Colon (tissue), 2 donors: ENCODE results near the gene PPM1H.

Experiments used
- FAIRE-seq: peaks from 2 replicates; lab custom pipeline; 2012; peaks lifted over from hg19 to GRCh38; lab: Jason Lieb, UNC
- donor health status: control.
- donor health status: control.

PPM1H gene

DNA sequence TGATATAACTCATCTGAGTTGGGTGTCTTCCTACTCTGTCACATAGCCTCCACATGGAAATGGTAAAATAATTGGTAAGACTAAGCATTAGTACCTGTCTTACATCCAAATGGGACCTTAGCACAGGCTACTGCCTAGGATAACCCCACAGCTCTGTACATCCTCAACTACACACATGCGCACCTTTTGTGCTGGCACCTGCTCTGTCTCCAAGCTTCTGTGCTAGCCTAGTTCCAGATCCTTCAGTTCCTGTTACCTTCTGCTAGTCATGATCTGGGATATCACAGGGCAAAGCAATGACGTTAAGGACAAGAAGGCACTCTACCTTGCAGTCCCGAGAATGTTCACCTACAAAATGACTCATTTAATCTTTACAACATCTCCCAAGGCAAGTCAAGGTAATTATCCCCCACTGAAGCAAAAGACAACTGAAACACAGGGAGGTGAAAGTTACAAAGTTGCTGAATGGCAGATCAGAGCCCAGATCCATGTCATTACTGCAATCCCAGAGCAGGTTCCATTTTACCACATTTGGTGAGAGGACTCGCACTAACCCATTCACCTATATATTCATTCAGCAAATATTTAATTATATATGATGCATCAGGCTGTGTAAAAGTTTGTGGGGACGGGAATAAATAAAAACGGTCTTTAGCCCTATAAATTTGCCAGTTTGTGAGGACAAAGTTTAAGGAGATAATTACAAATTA lies 61.7 kb downstream of the PPM1H start:
- FAIRE-seq = no peak

GRCh38 chr12:62868820-62869219 lies 66.1 kb downstream of the PPM1H start:
- no peak for FAIRE-seq

DNA sequence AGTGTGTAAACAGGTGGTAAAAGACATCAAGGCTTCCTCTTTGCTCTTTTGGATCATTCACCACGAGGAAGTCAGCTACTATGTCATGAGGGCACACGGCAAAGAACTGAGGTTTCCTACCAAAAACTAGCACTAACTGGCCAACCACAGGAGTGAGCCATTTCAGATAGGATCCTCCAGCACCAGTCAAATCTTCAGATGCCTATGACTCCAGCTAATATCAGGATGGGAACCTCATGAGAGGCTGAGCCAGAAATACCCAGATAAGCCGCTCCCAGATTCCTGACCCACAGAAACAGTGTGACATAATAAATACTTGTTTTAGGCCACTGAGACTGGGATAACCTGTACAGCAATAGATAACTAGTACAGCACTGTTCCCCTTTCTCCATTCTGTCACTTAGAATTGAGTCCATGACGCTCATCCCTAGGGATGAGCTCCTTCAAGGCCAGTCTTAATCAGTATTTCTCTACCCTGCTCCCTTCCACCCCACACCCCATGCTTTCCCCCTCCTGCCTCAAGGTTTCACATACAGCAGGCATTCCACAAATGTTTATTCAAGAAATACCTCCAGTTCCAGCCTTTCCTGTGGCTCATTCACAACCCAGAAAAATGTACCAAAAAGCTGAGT lies 68.4 kb downstream of the PPM1H start:
- no peak for FAIRE-seq

DNA sequence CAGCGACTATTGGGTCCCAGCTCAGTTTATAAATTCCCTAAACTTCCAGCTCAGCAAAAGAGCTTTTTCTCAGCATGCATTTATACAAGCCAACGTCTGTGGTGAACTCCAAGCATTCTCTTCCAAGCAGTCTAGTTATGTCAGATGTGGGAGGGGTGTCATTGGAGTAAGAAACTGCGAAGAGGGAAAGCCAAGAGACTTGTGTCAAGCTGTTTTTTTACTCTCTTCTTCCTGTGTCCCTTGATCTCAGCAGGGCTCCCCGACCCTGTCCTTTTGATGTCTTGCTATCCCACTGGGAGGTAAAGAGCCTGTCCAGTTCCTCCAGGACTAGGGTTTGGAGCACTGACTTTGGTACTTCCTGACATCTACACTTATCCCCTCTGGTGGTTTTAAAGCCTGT lies 69.0 kb downstream of the PPM1H start:
- FAIRE-seq = no peak

- no peak for FAIRE-seq
Observed at GRCh38 chr12:62865065-62865464, 69.9 kb downstream of the PPM1H start.

GRCh38 chr12:62862259-62862881 lies 72.6 kb downstream of the PPM1H start:
- no peak for FAIRE-seq

DNA sequence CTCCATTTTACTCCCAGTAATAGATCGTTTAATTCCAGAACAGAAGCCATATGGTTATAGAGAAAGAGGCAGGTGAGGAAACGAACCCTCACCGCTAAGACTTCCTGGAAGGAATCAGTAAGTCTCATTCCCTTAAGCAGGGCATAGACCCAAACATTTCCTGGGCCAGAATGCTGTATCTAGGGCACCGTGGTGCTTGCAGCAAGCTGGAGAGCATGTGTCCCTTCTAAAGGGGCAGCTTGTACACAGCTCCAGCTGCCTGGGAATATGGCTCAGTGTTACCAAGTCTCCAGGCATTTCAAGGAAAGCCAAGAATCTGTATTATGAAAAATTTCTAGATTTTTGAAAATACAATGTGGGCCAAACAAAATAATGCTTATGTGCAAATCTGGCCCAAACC lies 73.4 kb downstream of the PPM1H start:
- FAIRE-seq = no peak

GRCh38 chr12:62860501-62861411 lies 74.2 kb downstream of the PPM1H start:
- FAIRE-seq = no peak

GRCh38 chr12:62860020-62860419 lies 74.9 kb downstream of the PPM1H start:
- FAIRE-seq = no peak

- no peak for FAIRE-seq
Observed at GRCh38 chr12:62859321-62859737, 75.6 kb downstream of the PPM1H start.

- FAIRE-seq = no peak
Observed at GRCh38 chr12:62856454-62856853, 78.5 kb downstream of the PPM1H start.

- FAIRE-seq = no peak
Observed at GRCh38 chr12:62854024-62854423, 80.9 kb downstream of the PPM1H start.

DNA sequence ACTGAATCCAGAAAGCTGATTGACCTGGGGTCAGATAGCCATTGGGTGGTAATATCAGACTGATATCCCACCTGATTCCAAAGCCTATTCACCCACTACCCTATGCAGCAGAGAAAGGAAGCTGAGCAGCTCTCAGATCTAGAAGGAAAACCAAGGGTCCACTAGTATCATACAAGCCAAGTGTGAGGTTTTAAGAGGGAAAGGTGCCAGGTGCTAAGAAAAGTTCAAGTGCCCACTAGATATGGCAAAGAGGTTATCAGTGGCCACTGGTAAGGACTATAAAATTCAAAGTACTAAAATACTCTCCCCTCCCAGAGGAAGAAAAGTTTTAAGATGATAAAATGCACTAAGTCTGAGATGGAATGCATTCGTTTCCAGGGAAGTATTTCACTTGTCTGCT lies 85.6 kb downstream of the PPM1H start:
- no peak for FAIRE-seq

- no peak for FAIRE-seq
Observed at GRCh38 chr12:62848418-62848817, 86.5 kb downstream of the PPM1H start.

DNA sequence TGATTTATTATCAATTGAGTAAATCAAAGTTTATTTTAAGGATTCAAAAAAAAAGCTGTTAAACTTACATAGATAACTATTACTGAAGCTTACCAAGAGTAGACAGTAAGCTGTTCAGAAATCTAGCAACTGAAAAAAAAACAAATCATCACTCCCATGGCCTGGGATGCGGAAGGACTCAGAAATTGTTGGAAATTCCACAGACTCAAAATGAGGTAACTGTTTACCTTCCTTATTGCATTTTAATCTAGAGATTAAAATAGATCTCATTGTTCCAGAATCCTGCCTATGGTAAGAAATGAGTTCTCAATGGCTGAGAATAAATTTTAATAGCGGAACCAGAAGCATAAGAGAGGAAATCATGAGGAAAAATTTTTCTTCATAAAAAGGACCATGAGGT lies 87.2 kb downstream of the PPM1H start:
- no peak for FAIRE-seq

DNA sequence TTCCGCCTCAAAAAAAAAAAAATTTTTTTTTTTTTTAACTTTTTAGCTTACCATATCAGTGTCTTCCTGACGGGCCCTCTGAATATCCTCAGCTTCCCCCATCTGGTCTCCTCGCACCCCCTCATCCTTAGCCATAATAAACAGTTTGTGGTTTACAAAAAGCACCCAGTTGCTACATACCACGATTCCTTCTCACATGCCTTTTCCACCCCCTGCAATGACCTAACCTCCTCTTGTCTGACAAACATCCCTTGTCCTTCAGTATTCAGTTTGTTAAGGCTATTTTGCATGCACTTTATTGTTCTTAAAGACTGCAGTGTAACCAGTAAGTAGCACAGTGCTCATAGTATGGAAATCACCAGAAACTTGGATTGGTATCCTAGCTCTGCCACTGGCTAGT lies 88.5 kb downstream of the PPM1H start:
- no peak for FAIRE-seq

- FAIRE-seq = no peak
Observed at GRCh38 chr12:62844915-62845314, 90.0 kb downstream of the PPM1H start.

- no peak for FAIRE-seq
Observed at GRCh38 chr12:62843716-62844115, 91.2 kb downstream of the PPM1H start.

GRCh38 chr12:62841846-62842245 lies 93.1 kb downstream of the PPM1H start:
- FAIRE-seq = no peak

GRCh38 chr12:62840806-62841205 lies 94.1 kb downstream of the PPM1H start:
- FAIRE-seq = no peak

DNA sequence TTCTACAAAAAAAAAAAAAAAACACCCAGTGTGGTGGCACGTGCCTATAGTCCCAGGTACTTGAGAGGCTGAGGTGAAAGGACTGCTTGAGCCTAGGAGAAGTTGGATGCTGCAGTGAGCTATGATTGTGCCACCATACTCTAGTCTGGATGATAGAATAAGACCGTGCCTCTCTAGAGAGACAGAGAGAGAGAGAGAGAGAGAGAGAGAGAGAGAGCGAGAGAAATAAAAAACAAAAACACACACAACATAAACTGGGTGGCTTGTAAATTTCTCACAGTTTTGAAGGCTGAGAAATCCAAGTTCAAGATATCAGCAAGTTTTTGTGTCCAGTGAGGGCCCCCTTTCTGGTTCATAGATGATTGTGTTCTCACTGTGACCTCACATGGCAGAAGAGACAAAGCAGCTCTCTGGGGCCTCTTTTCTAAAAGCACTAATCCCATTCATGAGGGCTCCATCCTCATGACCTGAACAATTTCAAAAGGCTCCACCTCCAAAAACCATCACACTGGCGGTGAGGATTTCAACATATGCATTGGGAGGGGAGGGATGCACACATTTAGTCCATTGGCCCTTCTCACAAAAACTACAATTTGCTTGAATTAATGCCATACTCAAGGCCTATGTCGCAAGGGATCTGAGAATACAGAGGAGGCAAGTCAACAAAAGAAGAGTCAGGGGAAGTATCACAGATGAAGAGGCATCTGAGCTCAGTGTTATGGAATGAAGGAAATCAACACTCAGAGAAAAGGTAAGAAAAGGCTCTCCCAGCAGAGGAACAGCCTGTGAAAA lies 94.9 kb downstream of the PPM1H start:
- no peak for FAIRE-seq
